DMS53 (cell line): Measurements from ENCODE around the gene S100A1.
"Not testable (repeated sequence)": the region's sequence is repeated elsewhere in the genome, so short reads cannot be mapped to it uniquely, and the experiment has no call there.

Experiments
- DNase-seq: peaks from one replicate; lab custom pipeline; 2025; lab: John Stamatoyannopoulos, UW

S100A1 gene

DNA sequence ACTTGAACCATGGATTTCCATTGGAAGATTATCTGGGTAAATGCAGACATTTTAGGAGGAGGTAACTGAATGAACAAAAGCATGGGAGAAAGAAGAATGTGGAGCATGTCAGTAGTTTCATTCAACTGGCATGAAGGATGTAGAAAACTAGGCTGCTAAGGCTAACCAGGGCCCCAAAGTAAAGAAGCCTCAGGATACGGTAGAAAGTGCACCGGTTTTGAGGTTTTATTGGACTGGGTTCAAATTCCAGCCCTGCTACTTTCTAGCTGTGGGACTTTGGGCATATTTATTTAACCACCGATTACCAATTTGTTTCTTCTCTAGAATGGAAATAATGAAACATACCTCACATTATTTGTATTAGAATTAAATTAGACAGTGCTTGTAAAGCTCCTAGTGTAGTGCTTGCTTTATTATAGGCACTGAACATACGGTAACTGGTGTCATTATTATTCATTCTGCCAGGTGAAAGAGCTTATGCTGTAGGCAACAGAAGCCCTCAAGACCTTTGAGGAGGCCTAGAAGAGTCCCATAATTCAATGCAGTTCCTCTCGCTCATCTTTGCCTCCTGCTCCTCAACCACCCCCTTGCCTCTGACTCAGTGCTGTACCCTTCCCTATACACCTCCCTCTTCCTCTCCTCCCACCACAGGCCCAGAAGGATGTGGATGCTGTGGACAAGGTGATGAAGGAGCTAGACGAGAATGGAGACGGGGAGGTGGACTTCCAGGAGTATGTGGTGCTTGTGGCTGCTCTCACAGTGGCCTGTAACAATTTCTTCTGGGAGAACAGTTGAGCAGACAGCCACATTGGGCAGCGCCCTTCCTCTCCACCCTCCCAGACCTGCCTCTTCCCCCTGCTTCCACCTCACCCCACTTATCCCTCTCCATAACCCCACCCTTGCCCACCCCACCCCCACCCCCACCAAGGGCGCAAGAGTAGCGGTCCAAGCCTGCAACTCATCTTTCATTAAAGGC is 3.1 kb downstream of the S100A1 start:
- no peak for DNase-seq

DNA sequence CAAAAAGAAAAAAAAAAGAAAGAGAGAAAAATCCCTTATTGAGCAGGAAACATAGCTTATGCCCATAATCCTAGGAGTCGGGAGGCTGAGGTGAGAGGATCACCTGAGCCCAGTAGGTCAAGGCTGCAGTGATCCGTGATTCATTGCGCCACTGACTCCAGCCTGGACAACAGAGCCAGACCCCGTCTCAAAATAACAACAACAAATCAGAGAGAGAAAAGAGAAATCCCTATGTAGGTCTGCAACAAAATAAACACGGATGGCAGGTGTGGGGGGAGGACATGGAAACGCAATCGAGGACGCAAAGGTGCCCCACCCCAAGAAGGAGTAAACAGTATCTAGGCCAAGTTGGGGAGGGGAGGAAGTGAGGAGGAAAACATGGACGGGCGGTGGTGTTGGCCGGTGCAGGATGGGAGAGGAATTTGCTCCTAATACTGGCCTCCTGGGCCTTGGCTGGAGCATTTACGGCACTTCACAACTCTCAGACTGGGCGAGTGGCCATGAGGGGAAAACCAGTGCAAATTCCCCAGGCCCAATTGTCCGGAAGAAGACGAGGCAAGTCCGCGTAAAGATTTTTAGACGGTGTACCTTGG is 5.0 kb downstream of the S100A1 start:
- no peak for DNase-seq

DNA sequence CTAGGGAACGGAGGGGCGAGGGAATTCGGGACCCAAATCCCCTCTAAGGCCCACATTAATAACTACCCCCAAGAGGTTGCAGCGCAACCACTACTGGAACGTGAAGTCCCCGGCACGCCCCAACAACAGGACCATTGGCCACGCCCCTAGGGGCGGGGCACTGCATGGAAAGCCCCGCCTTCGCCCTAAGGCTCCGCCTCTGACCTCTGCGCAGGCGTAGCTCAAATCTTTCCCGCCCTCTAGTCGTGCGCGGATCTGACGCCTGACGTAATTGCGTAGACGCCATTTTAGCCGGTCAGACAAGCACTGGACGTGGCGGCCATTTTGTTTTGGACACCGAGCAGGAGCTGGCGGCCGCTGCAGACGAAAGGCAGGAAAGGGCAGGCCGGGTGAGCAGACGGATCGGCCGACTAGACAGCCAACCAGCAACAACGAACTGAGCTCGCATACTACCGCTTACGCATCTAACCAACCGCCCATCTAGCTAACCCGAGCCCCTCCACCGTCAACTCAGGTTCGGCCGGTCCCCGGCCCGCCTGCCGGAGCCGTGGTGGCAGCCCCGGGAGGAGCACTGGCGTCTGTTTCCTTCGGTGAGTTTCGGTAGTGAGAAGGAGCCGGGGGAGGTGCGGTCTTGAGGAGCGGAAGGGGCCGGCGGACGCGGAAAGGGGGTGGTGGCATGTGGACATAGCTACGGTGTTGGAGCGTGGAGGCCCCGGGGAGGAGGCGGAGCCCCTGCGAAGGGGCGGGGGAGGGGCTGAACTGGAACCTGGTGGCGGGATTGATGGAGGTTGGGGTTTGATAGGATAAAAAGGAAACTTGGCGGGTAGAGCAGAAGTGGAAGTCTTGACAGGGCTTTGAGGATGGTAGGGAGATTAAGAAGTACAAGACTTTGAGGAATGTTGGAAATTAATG is 5.8 kb downstream of the S100A1 start, which contains the start of gene CHTOP:
Gene CHTOP, plus strand, starts transcription at position 313 of the 912 bp plus-strand sequence. CDS start 2,523 bp downstream, outside the sequence.
- peak; percentile 99 for DNase-seq

DNA sequence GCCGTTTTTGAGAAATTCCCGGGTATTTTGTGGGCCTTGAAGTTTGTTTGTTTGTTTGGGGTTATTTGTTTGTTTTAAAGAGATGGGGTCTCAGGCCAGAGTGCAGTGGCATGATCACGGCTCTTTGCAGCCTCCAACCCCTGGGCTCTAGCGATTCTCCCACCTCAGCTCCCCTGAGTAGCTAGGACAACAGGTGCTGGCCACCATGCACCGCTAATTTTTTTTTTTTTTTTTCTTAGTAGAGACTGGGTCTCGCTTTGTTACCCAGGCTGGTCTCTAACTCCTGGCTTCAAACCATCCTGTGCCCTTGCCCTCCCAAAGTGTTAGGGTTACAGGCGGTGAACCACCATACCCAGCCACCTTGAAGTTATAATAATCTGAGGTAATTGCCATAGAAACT is 7.6 kb downstream of the S100A1 start:
- DNase-seq, result no peak

DNA sequence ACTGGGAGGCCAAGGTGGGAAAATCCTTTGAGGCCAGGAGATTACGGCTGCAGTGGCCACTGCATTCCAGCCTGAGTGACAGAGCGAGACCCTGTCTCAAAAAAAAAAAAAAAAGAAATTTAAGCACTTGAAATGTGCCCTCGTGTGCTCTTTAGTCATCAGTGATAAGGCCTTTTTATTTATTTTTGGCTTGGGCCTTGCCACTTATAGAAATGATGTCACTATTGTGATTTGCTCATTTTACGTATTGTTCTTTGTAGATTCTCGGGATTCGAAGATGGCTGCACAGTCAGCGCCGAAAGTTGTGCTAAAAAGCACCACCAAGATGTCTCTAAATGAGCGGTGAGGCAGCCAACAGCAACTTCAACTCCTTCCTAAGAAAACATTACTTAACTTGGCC is 8.1 kb downstream of the S100A1 start:
- DNase-seq, result no peak

DNA sequence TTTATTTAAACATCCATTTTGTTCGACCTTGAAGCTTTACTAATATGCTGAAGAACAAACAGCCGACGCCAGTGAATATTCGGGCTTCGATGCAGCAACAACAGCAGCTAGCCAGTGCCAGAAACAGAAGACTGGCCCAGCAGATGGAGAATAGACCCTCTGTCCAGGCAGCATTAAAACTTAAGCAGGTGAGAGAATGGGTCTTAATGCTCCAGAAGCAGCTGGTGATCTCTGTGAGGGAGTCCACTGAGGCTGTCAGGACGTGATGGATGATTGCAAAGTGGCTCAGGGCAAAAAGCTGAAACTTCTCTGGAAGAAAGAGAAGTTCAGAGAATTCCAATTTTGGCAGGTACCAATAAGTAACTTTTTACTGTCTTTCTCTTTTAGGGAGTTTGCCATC is 10.0 kb downstream of the S100A1 start:
- no peak for DNase-seq

DNA sequence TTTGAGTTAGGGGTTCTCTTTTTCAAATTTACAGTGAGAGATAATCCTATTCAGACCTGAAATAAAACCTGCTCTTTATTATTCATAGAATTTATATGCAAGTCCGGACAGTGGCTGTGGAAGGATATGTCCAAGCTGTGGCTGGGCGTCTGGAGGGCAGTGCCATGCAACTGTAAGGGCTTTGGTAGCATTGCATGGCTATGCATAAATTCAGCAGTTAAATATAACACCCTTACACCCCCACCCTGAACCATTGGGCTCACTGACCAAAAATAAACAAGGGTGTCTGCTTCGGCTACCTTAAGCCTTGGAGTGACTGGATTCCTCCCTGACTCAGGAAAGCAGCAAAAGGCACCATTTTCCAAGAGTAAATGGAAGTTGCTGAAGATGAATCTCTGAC is 11.0 kb downstream of the S100A1 start:
- DNase-seq, result no peak

DNA sequence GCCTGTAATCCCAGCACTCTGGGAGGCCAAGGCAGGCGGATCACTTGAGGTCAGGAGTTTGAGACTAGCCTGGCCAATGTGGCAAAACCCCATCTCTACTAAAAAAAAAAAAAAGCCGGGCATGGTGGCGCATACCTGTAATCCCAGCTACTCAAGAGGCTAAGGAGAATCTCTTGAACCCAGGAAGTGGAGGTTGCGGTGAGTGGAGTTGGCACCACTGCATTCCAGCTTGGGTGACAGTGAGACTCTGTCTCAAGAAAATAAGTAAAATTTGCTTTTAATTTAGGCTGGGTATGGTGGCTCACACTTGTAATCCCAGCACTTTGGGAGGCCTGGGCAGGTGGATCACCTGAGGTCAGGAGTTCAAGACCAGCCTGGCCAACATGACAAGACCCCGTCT is 12.0 kb downstream of the S100A1 start:
- not testable (repeated sequence) for DNase-seq

DNA sequence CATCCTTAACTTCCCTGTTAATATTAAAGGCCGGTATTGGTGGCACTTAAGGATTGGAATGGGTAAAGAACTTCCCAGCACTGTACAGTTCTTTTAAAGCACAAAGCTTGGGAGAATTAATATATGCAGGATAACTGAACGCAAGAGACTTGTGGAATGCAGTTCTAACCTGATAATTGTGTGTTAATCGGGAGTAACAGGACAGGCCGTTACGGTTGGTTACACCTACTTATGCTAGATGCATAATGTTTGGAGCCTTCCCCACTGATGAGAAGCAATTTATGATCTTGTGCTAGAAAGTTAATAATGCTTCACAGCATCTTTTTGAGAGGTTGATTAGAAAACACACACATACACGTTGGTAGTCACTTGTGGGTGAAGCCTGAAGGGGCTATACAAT is 12.6 kb downstream of the S100A1 start:
- DNase-seq, result no peak

DNA sequence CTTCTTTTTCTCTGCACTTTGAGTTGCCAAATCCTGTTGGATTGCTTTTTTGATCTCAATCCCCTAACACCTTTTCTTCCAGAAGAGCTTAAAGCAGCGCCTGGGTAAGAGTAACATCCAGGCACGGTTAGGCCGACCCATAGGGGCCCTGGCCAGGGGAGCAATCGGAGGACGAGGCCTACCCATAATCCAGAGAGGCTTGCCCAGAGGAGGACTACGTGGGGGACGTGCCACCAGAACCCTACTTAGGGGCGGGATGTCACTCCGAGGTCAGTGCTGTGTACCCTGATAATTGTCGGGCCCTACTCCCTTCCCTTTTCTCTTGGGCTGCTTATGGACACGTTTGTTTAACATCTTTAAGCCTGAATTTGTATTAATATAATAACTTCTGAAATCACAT is 13.9 kb downstream of the S100A1 start:
- DNase-seq, result no peak

DNA sequence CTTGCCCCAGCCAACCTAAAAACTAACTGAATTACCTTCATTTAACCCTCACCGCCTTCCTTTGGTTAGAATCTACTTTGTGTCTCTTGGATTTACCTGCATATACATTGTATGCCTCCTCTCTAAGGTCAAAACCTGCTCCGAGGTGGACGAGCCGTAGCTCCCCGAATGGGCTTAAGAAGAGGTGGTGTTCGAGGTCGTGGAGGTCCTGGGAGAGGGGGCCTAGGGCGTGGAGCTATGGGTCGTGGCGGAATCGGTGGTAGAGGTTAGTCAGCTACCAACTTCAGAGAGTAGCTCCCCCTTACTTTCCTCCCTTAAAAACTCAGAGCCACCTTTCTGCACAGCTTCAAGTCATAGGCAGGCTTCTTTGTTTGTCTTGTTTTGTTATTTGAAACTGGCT is 14.9 kb downstream of the S100A1 start:
- DNase-seq, result no peak

DNA sequence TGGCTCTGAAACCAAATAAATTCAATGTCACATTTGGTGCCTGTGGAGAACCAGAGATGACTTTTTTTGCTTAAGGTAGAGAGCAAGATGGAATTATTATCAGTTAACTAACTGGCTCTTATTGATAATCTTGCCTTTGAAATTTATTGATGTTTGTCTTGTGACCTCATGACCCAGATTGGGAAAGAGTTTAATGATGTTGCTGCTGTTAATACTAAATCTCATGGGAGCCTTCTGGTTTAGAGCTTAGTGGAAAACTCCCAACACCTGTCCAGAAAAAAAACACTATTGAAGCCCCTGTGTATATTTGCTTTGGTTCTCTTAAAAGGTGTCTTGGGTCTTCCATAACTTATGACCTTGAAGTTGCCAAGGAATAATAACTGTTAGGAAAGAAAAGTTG is 15.6 kb downstream of the S100A1 start:
- DNase-seq, result no peak

DNA sequence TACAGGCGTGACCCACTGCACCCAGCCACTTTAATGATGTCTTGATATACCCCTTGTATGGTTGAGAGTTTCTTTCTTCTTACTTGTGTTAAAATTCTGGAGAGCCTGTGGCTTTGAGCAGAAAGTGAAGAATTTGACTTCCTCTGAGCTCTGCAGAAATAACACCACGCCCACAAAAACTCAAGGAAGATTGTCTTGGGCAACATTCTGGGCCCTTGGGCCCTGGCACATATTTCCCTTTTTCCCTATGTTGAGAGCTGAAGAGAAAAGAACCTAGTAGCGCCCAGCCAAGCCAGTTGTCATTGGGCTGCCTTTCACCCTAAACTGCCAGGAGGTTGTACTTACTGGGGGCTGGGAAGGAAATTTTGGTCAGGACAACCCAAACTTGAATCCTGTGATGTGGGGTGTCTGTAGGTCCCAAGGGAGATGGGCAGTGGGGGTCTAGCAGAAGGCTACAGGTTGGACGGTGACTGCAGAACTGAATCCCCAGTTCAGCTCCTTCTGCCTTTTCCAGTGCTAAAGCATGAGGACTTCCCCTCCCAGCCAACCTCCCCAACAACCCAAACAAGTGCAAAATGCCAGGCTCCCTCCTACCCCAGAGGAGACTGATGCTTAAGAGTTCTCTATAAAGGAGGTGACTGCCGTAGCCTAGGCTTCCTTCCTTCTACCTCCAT is 18.6 kb downstream of the S100A1 start:
- DNase-seq, result peak; percentile 38

DNA sequence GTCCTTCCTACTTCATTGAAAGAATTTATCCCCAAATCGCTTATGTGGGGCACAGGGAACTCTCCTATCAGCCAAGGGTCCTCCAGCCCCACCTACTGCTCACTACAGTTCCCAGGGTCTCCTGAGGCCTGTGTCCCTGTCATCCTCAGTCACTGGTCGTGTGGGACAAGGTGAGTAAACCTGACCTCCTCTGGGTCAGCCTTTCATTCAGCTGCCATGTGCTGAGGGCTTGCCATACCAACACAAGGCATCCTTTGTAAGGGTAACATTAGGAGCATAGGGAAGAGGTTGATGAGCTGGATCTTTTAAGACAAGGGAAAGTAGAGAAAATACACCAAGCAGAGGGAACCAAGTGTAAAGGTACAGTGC is 19.1 kb downstream of the S100A1 start:
- peak; percentile 39 for DNase-seq

DNA sequence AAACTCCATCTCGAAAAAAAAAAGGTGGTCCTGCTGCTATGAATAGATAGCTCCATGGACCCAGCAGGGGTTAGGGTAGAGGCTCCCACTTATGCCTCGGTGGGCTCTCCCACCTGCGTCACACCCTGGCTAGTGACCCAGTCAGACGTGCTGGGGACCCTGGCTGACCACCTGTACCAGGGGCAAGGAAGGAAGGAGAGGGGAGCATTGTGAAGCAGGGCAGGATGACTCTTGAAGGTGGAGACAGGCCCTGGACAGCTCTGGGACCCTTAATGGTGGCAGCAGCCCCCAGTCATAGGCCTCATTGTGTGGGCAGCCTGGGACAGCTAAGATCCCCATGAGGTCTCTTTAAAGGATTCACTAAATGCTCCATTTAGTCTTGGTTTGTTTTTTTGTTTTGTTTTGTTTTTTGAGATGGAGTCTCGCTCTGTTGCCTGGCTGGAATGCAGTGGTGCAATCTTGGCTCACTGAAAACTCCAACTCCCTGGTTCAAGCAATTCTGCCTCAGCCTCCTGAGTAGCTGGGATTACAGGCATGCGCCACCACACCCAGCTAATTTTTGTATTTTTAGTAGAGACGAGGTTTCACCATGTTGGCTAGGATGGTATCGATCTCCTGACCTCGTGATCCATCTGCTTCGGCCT is 19.9 kb downstream of the S100A1 start:
- DNase-seq, result no peak

DNA sequence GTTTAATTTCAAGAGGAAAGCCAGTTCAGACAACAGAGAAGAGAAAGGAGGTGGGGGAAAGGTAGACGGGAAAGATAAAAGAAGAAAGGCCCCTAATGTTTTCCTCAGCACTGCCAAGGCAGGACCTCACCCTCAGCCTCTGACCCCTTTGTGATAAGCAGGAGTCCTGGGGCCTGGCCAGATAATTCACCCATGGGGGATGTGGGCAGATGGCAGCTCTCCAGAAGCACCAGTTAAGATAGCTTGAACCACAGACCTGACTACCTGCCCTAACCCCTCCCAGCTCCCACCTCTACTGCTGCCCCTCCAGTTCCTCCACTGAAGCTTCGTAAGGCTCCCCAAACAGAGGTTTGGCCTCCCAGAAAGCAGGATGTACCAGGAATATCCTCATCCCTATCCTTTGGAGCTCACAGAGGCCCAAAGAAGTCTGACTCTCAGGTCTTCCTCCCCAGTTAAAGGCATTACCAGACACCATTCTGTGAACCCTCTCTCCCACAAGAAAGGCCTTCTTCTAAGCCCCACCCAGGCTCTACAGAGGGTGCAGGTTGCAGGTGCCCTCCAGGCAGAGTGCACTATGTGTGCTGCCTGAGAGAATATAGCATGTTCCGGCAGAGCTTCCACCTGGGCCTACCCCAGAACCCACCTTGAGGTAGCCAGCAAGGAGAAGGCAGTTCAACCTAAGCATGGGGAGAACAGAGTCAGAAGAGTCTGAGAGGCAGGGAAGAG is 21.1 kb downstream of the S100A1 start:
- DNase-seq, result peak; percentile 73

DNA sequence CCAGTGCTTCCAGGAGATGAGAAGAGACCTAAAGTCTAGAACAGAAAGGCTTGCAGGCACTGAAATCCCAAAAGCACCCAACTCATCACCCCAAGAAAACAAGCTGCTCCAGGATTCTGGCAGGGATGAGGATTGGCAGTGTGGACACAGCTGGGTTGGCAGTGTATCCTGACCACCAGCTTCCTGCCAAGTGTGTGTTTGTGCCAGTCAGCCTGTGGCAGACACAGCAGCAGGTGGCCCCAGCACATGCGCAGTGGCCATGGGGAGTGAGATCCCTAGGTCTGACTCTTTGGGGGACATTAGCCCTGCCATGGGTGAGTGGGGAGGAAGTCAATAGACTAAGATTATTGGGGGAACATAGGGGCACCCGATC is 21.6 kb downstream of the S100A1 start:
- DNase-seq, result peak; percentile 86

DNA sequence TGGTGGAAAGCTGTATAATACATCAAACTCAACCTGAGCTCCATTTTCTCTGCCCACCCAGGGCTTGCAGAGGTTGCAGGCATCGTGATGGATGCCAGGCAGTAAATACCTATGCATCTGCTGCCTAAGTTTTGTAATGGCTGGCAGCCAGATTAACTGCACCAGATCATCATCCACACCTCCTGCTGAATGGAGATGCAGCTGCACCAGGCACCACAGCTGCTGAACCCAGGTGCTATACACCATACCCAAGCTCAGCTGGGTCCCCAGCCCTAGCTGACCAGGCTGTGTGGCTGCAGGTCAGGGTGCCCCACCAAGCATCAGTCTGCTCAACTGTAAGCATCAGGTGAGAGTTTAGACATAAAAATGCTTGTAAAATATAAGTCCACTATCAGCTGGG is 23.5 kb downstream of the S100A1 start:
- DNase-seq, result peak; percentile 17

DNA sequence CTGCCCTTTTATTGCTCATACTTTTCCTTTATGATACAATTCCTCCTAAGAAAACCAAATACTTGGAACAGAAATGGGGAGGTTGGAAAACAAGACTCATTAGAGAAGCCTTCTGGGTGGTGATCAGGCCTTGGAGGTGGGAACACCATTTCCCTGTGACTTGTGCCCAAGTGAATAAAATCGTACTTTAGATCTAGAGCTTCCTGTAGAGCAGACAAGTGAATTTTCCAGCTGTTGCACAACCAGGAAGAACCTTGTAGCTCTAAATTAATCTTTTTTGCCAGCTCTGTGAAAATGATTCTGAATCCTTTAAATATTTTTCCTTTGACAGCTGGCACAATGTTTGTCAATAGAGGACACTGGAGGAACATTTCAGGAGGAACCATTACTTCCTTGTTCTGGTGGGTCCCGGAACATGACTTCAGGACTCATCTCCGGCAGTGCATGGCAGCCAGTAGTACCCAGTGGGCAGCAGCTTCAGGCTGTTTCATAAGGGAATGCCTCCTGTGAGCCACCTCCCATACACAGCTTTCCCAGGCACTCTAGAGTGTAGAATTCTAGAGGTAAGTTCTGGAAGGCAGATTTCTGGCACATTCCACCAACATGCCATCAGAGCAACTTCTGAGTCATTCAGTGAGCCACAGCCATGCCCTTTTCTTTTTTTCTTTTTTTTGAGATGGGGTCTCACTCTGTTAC is 24.7 kb downstream of the S100A1 start:
- DNase-seq, result peak; percentile 46

DNA sequence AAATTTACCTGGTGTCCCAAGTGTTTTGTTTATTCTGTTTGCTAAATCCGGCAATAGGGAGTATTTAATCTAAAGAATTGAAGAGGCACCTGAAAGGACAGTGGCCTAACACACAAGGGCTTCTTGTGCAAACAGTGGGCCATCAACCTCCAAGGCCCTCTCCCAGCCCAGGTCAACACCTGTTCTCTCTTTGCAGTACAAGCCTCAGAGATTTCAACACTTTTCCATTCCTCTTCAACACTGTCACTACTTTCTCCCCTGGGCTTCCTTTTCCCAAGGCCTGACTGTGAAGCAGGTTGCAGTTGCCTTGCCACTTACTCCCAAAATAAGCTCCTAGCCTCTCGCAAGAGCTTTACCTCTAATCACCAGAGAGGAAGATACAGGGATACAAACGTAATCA is 27.1 kb downstream of the S100A1 start:
- DNase-seq, result peak; percentile 96
